GM13977 (cell line): ENCODE data around the gene LIPC.

Experiments used
- DNase-seq: peaks from one replicate; pipeline ENCODE4 v3.0.0; 2012; ENCODE audit warnings: low spot score
- CTCF ChIP-seq: IDR thresholded peaks from 2 replicates; pipeline ENCODE4 v1.5.1; 2012; ENCODE audit warnings: mild to moderate bottlenecking, control low read depth; ENCODE audit not compliant: insufficient read depth; ENCODE audit errors: extremely low read depth, missing control alignments
- in situ Hi-C: fragments of 300-500 bp; cut with MboI; formaldehyde crosslinking; loops from one replicate; pipeline ENCODE4 v1.12.0; 2022; ENCODE audit warnings: low sequenced_read_pairs, low pct_unique_long_range_greater_than_20kb, mixed read lengths, inconsistent platforms; ENCODE audit not compliant: unreplicated experiment

Gene LIPC

DNA sequence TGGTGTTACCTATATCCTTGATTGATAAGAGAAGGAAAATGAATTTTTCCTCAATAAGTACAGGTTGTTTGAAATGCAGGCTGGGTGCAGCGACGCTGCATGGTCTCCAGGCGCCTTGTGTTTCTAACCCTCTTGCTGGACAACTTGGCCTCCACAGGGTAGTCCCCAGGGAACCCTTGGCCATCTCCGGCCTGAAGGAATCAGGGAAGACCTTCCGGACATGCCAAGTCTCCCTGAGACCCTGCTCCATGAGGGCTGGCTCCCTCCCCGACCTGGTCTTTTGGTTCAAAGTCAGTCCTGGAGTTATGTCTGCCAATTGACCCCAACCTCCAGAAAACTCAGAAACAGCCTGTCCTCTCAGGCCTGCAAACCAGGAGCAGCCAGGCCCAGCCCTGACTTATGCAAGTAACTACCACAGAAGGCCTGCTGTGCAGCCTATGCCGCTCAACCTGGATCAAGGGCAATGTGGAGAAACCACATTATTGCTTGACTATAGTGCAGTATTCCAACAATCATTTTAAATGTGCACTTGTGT is 98.3 kb downstream of the LIPC start:
- DNase-seq: no peak
- in situ Hi-C loops: no loop called here
- TF ChIP-seq CTCF: no peak

DNA sequence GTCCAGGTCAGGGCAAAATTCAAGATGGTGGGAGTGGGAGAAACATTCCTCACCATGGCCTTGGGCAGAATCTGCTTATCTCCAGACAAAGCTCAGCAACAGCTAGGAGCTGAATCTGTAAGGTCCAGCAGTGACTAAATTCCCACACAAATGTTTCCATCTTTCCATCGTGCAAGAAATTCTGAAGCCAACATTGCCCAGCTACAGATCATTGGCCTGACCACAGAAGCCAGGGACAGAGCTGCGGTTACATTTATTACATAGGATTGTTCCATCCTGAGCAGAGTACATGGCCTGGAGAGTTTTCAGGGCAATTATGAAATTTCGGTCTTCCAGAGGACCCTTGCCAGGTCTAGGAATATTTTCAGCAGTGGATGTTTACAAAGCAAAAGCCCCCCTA is 100.3 kb downstream of the LIPC start:
- in situ Hi-C loops: no loop called here
- DNase-seq: no peak
- TF ChIP-seq CTCF: no peak

DNA sequence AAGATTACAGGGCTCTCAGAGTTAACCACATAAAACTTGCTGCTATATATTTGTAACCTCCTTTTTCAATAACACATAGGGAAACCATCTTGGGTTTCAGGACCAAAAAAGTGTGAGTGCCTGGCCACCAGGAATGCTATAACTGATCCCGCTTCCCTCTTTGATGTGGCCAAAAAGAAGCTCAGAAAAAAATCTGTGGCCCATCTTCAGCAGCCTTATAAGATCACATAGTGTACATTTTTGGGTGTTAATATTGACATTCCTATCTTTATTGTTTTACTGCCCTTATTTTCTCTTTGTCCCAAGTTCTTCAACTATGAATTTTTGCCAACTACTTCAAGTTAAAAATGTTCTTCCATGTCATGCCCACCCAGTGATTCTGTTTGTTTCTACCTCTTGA is 102.8 kb downstream of the LIPC start:
- TF ChIP-seq CTCF: no peak
- in situ Hi-C loops: no loop called here
- DNase-seq: no peak

DNA sequence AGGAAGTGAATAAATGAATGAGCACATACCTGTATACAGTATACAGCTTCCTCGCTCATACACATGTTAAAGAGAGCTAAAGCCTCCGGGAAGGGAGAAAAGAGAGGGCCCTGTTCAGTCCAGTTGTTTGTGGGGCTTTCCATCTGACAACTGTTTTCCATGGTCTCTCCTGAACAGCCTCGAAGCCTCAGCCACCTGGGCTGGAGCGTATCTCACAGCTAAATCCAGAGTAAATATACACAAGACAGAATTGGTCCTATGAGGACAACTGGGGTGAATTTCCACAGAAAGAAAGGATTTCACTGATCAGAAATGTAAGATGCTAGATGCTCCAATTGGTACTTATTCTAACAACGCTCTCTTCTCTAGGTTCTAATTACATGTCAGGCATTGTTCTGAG is 103.5 kb downstream of the LIPC start:
- in situ Hi-C loops: no loop called here
- DNase-seq: no peak
- no peak for TF ChIP-seq CTCF

DNA sequence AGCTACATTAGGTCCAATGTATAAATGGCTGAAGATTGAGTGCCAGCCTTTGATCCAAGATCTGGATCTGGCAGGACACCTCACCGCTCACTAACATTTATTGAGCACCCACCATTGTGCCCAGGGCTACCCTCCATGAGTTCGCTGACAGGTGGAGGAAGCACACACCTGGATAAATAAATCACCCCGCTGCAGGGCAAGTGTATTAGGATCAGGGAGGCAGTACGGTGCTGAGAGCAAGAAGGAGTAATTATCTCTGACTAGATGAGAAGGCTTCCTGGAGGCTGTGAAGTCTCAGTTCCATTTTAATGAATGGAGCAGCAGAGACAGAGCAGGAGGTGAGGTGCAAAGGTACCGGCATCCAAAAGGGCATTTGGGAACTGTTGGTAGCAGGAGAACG is 104.1 kb downstream of the LIPC start:
- no peak for DNase-seq
- TF ChIP-seq CTCF: no peak
- in situ Hi-C loops: no loop called here

- DNase-seq: no peak
- no peak for TF ChIP-seq CTCF
- in situ Hi-C loops: no loop called here
These were observed 104.6 kb downstream of the LIPC start for GRCh38 chr15:58536414-58536813.

- TF ChIP-seq CTCF: no peak
- in situ Hi-C loops: no loop called here
- DNase-seq: no peak
These were observed 105.2 kb downstream of the LIPC start for GRCh38 chr15:58537033-58537432.
